Heart left ventricle (tissue), 16 donors: ENCODE results near the gene TRPC3. TPM values are rescaled to one million over a fixed set of nuclear protein-coding genes. Genes with fewer than 3 reads are reported as not detected.

Experiments
- ATAC-seq, 4 donors: fragments of 200-7000 bp; cut with Tn5 transposase; one replicate each; pipeline ENCODE4 v1.9.1; 2020 to 2022; ENCODE audit warnings: moderate library complexity in 4 of 4, mild to moderate bottlenecking in 3 of 4, moderate number of reproducible peaks in 1 of 4
- DNase-seq, 5 donors: peaks; one replicate each; pipeline ENCODE4 v3.0.0-alpha.2; 2020
- H3K27ac ChIP-seq, 12 donors: fragments of 200-600 bp; sonication (generic) in 4 of 12; one replicate each; pipeline versions ENCODE4 v1.5.0 to v1.8.0; 2016 to 2022; ENCODE audit warnings: mild to moderate bottlenecking in 2 of 12
- H3K27me3 ChIP-seq, 9 donors: fragments of 200-600 bp; sonication (generic) in 2 of 9; one replicate each; pipeline versions ENCODE4 v1.5.1 to v1.8.0; 2016 to 2022; ENCODE audit warnings: mild to moderate bottlenecking in 3 of 9
- H3K36me3 ChIP-seq, 9 donors: fragments of 200-600 bp; sonication (generic) in 2 of 9; one replicate each; pipeline versions ENCODE4 v1.5.0 to v1.8.0; 2018 to 2022; ENCODE audit warnings: mild to moderate bottlenecking in 2 of 9
- H3K4me1 ChIP-seq, 12 donors: fragments of 200-600 bp; sonication (generic) in 4 of 12; one replicate each; pipeline versions ENCODE4 v1.5.0 to v1.8.0; 2016 to 2022; ENCODE audit warnings: mild to moderate bottlenecking in 3 of 12
- H3K4me3 ChIP-seq, 12 donors: fragments of 200-600 bp; sonication (generic) in 4 of 12; one replicate each; pipeline versions ENCODE4 v1.5.0 to v1.8.0; 2017 to 2022; ENCODE audit warnings: mild to moderate bottlenecking in 9 of 12, moderate library complexity in 4 of 12
- H3K9me3 ChIP-seq, 12 donors: fragments of 200-600 bp; sonication (generic) in 4 of 12; one replicate each; pipeline versions ENCODE4 v1.5.0 to v1.8.0; 2016 to 2022; ENCODE audit warnings: mild to moderate bottlenecking in 1 of 12
- CTCF ChIP-seq, 12 donors: fragments of 200-600 bp; sonication (generic) in 4 of 12; IDR thresholded peaks; one replicate each; pipeline versions ENCODE4 v1.5.0 to v1.8.0; 2018 to 2022; ENCODE audit warnings: antibody characterized with exemption in 12 of 12, mild to moderate bottlenecking in 5 of 12
- POLR2A ChIP-seq, 2 donors: fragments of 450-650 bp; IDR thresholded peaks; one replicate each; pipeline ENCODE4 v1.6.1; 2017; ENCODE audit warnings: antibody characterized with exemption in 2 of 2, mild to moderate bottlenecking in 2 of 2, moderate library complexity in 2 of 2
- WGBS, 4 donors: extraction: QIAGEN DNeasy Blood & Tissue Kit in 2 of 4; methylation state at CpG; one replicate each; pipeline versions ENCODE4 v1.1.5 to v1.1.7; 2013 to 2018; 5-methylcytosine and 5-hydroxymethylcytosine counted together
- intact Hi-C, 10 donors: fragments of 100-400 bp; cut with DNase I; formaldehyde crosslinking; loops; one replicate each; pipeline versions ENCODE4 v1.11.1 to v1.14.2; 2022
- long read RNA-seq, 3 donors: library from polyadenylated mRNA; unstranded; transcript quantifications; one replicate each; pipeline ENCODE4 v2.0.0, GENCODE V29; 2020 to 2021
- polyA plus RNA-seq, 2 donors: library from polyadenylated mRNA; stranded (reverse); fragments of 200-250 nt; gene quantifications; one replicate each; pipeline ENCODE4 v1.2.3, GENCODE V29; 2013
- total RNA-seq, 9 donors: library from RNA; depleted of rRNA in 2 of 9; stranded (reverse); fragments of >200 nt in 2 of 9; fragmentation: NEBNext Ultra II Directional in 3 of 9; extraction: Animal tissue kit (Norgen Biotek cat#: 25700) in 3 of 9; gene quantifications; one replicate each; pipeline versions ENCODE4 v1.1.0 to v1.2.4, GENCODE V29; 2016 to 2023
- donor health status: ischemic (EF 13 %, LVEDD 7.1; RV severe dilation, severe dysfunction).
- donor health status: healthy with polysubstance abuse.
- donor health status: DM: no; HTN: yes; CAD: no.
- donor health status: DM: no; HTN: no; CAD: no.
- donor health status: ischemic (EF 25% LVEDD 6.9; RV normal size, moderate dysfunction).
- donor health status: ischemic (EF 25% LVEDD 5.7; RV mildly dilated, moderate dysfunction).
- donor health status: healthy.
- donor health status: DM: yes; HTN: yes; CAD: no.
- donor health status: ischemic (EF 35%, LVEDD 5.7; RV mildly dilated, moderate dysfunction).
- donor health status: nonischemic (EF 11% LVEDD 7.7; RV severe dilation, severe dysfunction).
- donor health status: DM: yes; HTN: yes; CAD: no.
- donor health status: PGD.
- donor health status: ischemic (EF 29% LVEDD 5.4; RV normal size, mild dysfunction).
- donor health status: nonischemic (EF 23%, LVEDD 6.1; RV moderate dilation, normal function).

TRPC3 gene
- total RNA-seq = under 1 TPM in 8 of 9 donors, not detected in 1; 0.09 to 0.29 (median 0.15) TPM
- under 1 TPM; 0.06 to 0.23 TPM for polyA plus RNA-seq
- long read RNA-seq, donor 1, partial matches to known transcripts = 0 of 1 reads
- long read RNA-seq, donor 1, other reads (novel, unspliced or antisense) = 0 of 1 reads
- long read RNA-seq, donor 2 = 0 reads
- long read RNA-seq, donor 3 = 0 reads

- H3K27me3 ChIP-seq = peaks cover 0 to 47% (median 19%) of the 10 kb centered on the region in 9 donors
- peak within 1 kb of the TSS; percentile 50 to 74 (median 63) for H3K4me3 ChIP-seq
- H3K9me3 ChIP-seq = no peaks in the 10 kb centered on the region
- no peak for TF ChIP-seq POLR2A (IDR thresholded peaks at IDR 0.05)
- TF ChIP-seq CTCF (IDR thresholded peaks at IDR 0.05) = no peak
- peak within 1 kb of the TSS in 4 of 12 donors; percentile 11 to 46 (median 27) for H3K27ac ChIP-seq
- WGBS, 4 donors = 1% methylated on average over 11 to 69 of the region's 69 CpGs
- DNase-seq = peak in 4 of 5 donors; percentile 12 to 73 (median 32)
- intact Hi-C loops = loop anchor here in 5 of 10 donors (2.0 to 10.0 kb wide), 5 partner anchors 201 to 271 kb away; partner anchors contain the start of gene BLTP1 (in 5 of the 5)
- no peaks in the 10 kb centered on the region for H3K36me3 ChIP-seq
- H3K4me1 ChIP-seq = peaks cover 0 to 23% (median 7%) of the 10 kb centered on the region in 12 donors
- ATAC-seq = peak in 2 of 4 donors; percentile 44 to 46
Observed at GRCh38 chr4:121951521-121952110, at the start of gene TRPC3. TRPC3 (minus strand) TSS chr4:121952060; CDS start chr4:121951680, 380 bp downstream.

- DNase-seq (no peak), ATAC-seq (no peak)
- Histone ChIP-seq H3K4me1 (no peaks in the 10 kb centered on the region), H3K36me3 (no peaks in the 10 kb centered on the region), H3K27ac (no peak overlapping the region), H3K27me3 (peaks cover 0 to 7% (median 0%) of the 10 kb centered on the region in 9 donors), H3K9me3 (no peaks in the 10 kb centered on the region), H3K4me3 (no peak overlapping the region)
- WGBS, 4 donors = 64 to 81% (median 76%) methylated on average over 4 of the region's 4 CpGs
- intact Hi-C loops = loop anchor here in 2 of 10 donors (5.0 to 10.0 kb wide), 3 partner anchors 144 to 224 kb away; partner anchors contain the start of gene BLTP1 (in 1 of the 2)
- no peak for TF ChIP-seq CTCF (IDR thresholded peaks at IDR 0.05)
- TF ChIP-seq POLR2A (IDR thresholded peaks at IDR 0.05) = no peak
Observed at GRCh38 chr4:122000849-122001248, 49.0 kb upstream of the TRPC3 start.

GRCh38 chr4:121998024-121998423 lies 46.2 kb upstream of the TRPC3 start:
- Histone ChIP-seq H3K27ac (no peak overlapping the region), H3K36me3 (no peaks in the 10 kb centered on the region), H3K4me1 (no peaks in the 10 kb centered on the region), H3K9me3 (no peaks in the 10 kb centered on the region), H3K27me3 (peaks cover 0 to 7% (median 0%) of the 10 kb centered on the region in 9 donors), H3K4me3 (no peak overlapping the region)
- intact Hi-C loops = loop anchor here in 4 of 10 donors (5.0 to 10.0 kb wide), 4 partner anchors 147 to 224 kb away; partner anchors contain the start of gene BLTP1 (in 2 of the 4)
- WGBS, 4 donors = 42 to 70% (median 61%) methylated on average over 3 to 4 of the region's 4 CpGs
- peak in 2 of 4 donors; percentile 59 to 66 for ATAC-seq
- DNase-seq = peak in 1 of 5 donors; percentile 25
- TF ChIP-seq POLR2A (IDR thresholded peaks at IDR 0.05) (no peak), CTCF (IDR thresholded peaks at IDR 0.05) (peak in 10 of 12 donors; percentile 11 to 50 (median 36))
